Tongue (tissue), 2 donors: ENCODE results near the gene ZNF276. TPM values are rescaled to one million over a fixed set of nuclear protein-coding genes. Genes with fewer than 3 reads are reported as not detected.
"Not testable (repeated sequence)": the region's sequence is repeated elsewhere in the genome, so short reads cannot be mapped to it uniquely, and the experiment has no call there.

Experiments
- DNase-seq: peaks from one replicate; pipeline ENCODE4 v3.0.0-alpha.2; 2015
- total RNA-seq: library from RNA; depleted of rRNA; stranded (reverse); fragments of >200 nt; gene quantifications from one replicate; pipeline ENCODE4 v1.2.3, GENCODE V29; 2014

Gene ZNF276
- total RNA-seq, 1 donor from 2014 or later: 28.5 TPM

GRCh38 chr16:89737341-89738071 lies 16.2 kb downstream of the ZNF276 start:
- no peak for DNase-seq

DNA sequence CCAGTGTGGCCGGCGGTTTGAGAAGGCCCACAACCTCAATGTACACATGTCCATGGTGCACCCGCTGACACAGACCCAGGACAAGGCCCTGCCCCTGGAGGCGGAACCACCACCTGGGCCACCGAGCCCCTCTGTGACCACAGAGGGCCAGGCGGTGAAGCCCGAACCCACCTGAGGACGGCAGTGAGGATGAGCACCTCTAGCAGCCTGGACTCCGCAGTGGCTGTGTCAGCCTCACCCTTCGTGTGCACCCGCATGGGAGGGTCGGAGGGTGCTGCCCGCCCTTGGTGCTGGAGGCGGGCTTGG lies 16.7 kb downstream of the ZNF276 start:
- no peak for DNase-seq

DNA sequence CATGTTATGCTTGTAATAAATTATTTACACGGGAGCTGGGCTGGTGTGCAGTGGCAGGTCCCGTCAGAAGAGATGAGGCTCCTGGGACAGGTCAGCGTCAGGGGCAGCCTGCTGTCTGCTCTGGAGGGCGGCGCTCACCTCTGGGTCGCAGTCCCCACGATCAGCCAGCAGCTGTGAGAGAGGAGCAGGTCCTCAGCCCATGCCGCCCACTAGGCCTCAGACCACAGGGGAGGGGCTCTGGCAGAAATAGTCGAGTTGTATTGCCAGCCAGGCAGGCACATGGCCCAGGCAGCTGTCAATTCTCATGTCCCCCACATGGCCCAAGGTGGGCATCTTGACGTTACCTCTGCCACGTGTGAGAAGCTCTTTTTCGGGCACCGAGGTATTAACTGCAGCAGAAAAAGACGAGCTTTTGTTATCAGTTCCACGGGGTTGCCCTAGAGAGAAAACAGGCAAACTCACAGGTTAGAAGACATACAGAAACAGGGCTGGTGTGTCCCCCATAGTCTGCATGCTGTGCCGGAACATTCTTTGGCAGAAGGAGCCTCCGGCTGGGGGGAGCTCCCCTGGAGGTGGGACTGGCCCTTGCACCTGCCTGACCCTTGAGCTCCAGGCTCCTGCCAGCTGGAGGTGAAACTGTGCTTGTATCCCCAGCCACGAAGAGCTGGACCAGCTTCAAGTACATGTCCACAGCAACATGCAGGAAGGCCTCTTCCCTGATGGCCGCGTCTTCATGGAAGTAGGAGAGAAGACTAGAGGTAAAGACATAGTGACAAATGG lies 17.4 kb downstream of the ZNF276 start:
- no peak for DNase-seq

GRCh38 chr16:89739383-89739782 lies 18.0 kb downstream of the ZNF276 start:
- no peak for DNase-seq

DNA sequence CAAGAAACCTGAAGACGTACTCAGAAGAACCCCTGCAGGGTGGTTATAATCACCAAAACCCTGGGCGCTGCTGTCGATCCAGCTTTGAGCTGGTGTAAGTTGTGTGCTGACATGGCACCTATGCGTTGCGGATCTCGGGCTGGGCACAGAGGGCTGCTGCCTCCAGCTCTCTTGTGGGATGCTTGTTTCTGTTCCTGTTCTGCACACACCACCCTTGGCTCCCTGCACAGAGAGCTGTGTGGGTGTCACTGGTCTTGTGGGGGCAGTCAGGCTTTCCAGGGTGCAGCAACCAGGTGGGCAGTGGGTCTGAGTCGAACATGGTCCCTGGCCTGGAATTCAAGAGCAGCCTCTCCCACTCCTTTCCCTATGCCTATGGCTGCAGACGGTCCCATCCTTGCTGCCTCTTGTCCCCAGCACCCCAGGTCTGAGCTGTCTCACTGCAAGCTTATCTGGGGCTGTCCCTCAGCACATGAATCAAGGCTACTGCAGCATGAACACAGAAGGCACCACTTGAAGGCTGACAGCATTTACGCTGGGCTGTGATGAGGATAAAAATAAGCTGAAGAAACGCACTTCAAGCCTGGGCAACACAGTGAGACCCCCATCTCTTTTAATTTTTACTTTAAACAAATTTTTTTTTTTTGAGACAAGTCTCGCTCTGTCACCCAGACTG lies 20.1 kb downstream of the ZNF276 start:
- DNase-seq: no peak

GRCh38 chr16:89742948-89743347 lies 21.6 kb downstream of the ZNF276 start:
- no peak for DNase-seq

GRCh38 chr16:89744813-89745212 lies 23.5 kb downstream of the ZNF276 start:
- DNase-seq: no peak

DNA sequence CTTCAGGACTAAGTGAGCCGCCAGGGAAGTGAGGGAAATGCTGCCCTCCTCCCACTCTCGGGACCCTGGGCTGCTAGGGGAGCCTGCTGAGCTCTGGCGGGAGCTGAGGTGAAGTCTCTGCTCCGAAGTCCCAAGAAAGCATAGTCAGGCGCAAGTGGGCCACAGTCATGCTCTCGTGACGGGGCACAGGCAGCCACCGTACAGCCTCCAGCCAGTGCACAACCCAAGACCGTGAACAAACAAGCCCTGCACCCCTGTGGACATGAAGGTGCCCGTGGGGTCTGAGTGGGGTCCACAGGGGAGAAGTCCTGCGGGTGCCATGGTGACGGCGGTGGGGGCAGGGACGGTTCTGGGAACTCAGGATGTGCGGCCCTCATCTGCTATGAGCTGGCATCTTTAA lies 24.7 kb downstream of the ZNF276 start:
- no peak for DNase-seq

DNA sequence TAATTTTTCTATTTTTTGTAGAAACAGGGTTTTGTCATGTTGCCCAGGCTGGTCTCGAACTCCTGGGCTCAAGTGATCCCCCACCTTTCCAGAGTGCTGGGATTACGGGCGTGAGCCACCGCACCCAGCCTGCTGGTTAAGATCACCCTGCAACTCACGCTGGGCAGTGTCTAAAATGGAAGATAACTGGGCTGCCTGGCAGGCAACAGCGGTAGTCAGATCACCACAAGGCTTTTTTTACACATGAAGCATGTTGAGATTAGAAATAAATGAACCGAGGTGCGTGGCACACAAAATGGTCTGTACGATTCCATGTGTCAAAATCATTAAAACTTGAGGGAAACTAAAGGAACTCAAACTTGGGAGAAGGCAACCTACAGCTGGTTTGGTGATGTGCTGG lies 26.7 kb downstream of the ZNF276 start:
- no peak for DNase-seq

DNA sequence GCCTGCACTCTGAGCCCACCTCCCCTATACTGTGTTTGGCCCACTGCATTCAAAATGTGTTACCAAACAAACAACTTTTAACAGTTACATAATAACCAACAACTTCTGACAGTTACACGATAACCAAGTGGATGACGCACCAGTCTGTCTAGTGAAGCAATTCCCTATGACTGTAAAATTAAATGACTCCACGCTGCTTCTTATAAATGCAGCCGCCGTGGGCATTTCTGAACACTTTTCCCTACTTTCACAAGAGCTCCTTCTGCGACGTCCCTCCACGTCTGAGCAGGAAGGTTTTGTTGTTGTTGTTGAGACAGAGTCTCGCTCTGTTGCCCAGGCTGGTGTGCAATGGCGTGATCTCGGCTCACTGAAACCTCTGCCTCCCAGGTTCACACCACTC lies 27.6 kb downstream of the ZNF276 start:
- DNase-seq: no peak

GRCh38 chr16:89749637-89750036 lies 28.3 kb downstream of the ZNF276 start:
- no peak for DNase-seq

DNA sequence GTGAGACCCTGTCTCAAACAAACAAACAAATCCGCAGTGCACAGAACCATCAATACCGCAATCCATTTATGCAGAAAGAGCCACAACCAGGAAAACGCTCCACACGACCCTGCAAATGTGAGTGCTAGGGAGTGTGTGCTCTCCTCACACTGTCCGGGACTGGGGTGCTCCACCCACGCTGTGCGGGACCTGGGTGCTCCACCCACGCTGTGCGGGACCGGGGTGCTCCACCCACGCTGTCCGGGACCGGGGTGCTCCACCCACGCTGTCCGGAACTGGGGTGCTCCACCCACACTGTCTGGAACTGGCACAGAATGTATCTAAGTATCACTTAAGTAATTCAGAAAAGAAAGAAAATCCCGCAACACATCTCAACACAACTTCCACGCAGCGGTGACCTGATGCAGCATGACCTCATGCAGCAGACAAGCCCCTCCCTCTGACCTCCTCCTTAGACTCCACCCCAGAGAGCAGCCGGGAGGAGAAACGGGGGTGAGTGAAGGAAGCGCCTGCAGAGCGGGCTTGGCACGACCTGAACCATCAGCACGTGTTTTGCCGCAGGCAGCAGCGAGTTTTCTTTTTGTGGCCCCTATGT lies 38.5 kb downstream of the ZNF276 start:
- no peak for DNase-seq

DNA sequence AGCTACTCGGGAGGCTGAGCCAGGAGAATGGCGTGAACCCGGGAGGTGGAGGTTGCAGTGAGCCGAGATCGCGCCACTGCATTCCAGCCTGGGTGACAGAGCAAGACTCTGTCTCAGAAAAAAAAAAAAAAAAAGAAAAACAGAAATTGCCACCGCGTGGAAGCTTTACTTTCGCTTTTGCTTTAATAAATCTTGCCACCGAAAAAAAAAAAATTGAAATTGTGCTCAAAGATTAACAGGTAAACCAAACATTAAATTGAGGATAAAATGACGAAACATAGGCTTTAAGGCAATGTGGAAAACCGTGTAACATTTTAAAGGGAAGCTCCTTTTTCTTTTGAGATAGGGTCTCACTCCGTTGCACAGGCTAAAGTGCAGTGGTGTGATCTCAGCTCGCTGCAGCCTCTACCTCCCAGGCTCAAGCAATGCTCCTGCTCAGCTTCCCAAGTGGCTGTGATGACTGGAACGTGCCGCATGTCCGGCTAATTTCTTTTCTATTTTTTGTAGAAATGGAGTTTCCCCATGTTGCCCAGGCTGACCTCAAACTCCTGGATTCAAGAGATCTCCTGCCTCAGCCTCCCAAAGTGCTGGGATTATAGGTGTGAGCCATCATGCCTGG lies 40.1 kb downstream of the ZNF276 start:
- no peak for DNase-seq

DNA sequence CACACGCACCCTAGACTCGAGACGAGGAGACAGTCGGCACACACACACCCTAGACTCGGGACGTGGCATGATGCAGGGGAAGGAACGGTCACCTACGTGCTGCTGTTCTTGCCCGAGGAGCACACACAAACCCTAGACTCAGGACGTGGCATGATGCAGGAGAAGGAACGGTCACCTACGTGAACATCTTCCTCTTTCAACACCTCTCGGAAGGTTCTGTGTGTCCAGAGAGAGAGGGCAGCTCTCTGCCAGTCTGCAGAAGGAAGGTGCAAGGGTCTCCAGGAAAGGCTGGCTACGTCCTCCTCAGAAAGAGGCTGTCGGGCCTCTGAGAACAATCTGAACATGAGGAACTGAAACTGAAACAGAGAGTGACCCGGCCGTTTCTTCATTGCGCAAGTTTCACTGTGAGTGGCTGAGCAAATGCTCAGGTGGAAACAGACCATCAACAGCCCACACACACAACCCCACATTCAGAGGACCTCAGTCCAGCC lies 43.4 kb downstream of the ZNF276 start:
- peak; percentile 9 for DNase-seq

DNA sequence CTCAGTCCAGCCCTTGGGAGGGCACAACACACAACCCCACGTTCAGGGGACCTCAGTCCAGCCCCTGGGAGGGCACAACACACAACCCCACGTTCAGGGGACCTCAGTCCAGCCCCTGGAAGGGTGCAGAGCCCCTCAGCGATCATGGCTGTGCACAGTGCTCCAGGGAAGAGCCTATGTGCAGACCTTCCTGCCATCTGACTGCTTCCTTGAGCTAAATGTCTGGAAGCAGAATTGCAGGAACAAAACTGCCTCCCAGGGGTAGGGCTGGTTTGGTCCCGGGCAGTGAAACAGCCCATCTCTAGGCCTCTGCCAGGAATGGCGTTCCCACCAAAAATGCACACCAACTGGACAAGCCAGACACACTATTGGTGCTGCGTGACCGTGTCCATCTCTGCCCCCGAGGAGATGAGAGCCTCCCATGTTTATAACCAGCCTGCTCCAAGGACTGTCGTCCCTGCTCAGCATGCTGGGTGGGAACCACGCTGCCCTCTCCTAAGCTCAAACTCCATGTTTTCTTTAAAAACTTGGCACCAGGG lies 44.0 kb downstream of the ZNF276 start:
- no peak for DNase-seq

DNA sequence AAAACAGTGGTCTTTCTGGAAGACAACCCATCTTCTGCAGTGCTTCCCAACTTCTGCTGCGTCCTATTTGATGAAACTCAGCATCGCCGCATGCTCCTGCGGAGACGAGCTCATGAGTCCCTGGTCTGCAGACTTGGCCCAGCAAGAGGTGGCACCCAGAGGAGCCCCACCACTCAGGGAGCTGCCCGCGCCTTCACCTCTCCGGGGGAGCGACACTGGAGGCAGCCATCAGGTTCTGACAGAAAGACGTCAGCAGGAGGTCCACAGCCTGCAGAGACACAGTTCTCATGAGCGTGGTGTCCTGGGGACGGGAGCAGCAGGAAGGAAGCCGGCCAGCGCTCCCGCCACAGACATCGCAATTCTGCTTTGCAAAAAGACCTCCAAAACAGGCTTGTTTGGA lies 49.0 kb downstream of the ZNF276 start:
- DNase-seq: no peak

DNA sequence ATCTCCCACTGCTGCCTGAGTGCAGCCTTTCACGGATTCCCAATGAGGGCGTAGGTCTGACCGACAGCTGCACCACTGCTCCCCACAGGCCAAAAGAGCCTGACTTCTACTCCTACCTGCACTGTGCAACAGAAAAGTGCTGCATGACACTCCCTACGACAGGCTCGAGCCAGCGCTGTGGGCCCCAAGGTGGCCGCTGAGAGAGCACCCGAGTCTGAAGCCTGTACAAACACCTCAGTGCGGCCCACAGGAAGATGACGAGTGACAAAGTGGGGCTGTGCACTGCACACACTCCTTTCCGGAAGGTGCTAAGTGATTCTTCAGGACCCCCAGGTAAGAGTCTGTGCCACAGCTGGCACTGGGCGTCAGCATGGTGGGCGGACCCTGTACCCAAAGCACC lies 53.9 kb downstream of the ZNF276 start:
- DNase-seq: no peak

GRCh38 chr16:89778211-89778610 lies 56.9 kb downstream of the ZNF276 start:
- not testable (repeated sequence) for DNase-seq

GRCh38 chr16:89779231-89779908 lies 58.0 kb downstream of the ZNF276 start:
- DNase-seq: no peak

DNA sequence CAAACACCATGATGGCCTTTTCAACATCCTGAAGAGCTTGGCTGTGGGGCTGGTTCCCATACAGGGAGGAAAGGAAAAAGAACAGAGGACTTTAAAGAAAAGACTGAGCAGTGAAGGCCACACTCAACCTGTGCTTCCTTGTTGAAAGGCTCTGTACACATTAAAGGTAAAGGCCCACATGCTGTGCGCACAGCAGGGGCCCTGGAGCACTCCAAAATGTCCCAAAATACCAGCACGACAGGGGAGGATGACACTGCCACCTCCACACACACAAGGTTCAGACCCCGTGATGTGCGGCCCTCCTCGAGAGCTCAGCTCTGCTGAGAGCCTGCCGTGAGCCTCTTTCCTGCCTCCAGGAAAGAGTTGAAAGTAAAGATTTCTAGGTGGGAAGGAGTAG lies 58.6 kb downstream of the ZNF276 start:
- DNase-seq: no peak

- DNase-seq: no peak
These were observed 61.2 kb downstream of the ZNF276 start for GRCh38 chr16:89782489-89782888.

DNA sequence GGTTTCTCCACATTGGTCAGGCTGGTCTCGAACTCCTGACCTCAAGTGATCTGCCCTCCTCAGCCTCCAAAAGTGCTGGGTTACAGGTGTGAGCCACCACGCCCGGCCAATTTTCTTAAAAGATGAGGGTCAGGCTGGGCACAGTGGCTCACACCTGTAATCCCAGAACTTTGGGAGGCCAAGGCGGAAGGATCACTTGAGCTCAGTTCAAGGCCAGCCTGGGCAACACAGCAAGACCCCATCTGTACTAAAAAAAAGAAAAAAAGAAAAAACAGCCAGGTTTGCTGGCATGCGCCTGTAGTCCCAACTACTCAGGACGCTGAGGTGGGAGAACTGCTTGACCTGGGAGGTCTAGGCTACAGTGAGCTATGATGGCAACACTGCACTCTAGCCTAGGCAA lies 62.6 kb downstream of the ZNF276 start:
- not testable (repeated sequence) for DNase-seq
